Psoas muscle (tissue), 8 donors: ENCODE data around the gene RCN1. TPM values are rescaled to one million over a fixed set of nuclear protein-coding genes. Genes with fewer than 3 reads are reported as not detected.
A peak's percentile ranks its signal among the peaks of the same experiment; 100 is the strongest.

Source experiments
- ATAC-seq, 4 donors: fragments of 200-7000 bp; cut with Tn5 transposase; one replicate each; pipeline ENCODE4 v1.9.1; 2020; ENCODE audit warnings: moderate library complexity in 3 of 4, mild to moderate bottlenecking in 2 of 4
- DNase-seq, 2 donors: peaks; one replicate each; pipeline ENCODE4 v3.0.0-alpha.2; 2020
- H3K27ac ChIP-seq: fragments of 200-600 bp; one replicate; pipeline ENCODE4 v1.8.0; 2022
- H3K27me3 ChIP-seq, 3 donors: fragments of 200-600 bp in 1 of 3; one replicate each; pipeline versions ENCODE4 v1.6.1 to v1.8.0; 2013 to 2022; ENCODE audit warnings: low read length in 2 of 3, mild to moderate bottlenecking in 2 of 3, moderate library complexity in 1 of 3; ENCODE audit not compliant: insufficient read depth in 3 of 3
- H3K36me3 ChIP-seq, 2 donors: fragments of 200-600 bp in 1 of 2; one replicate each; pipeline versions ENCODE4 v1.6.1 to v1.8.0; 2013 to 2022; ENCODE audit warnings: low read depth in 1 of 2, mild to moderate bottlenecking in 1 of 2, moderate library complexity in 1 of 2; ENCODE audit not compliant: insufficient read depth in 1 of 2
- H3K4me1 ChIP-seq: fragments of 200-600 bp; one replicate; pipeline ENCODE4 v1.8.0; 2022
- H3K4me3 ChIP-seq: fragments of 200-600 bp; one replicate; pipeline ENCODE4 v1.8.0; 2022; ENCODE audit warnings: mild to moderate bottlenecking
- H3K9me3 ChIP-seq: fragments of 200-600 bp; one replicate; pipeline ENCODE4 v1.8.0; 2022
- WGBS, 3 donors: extraction: QIAGEN DNeasy Blood & Tissue Kit; methylation state at CpG; one replicate each; pipeline versions ENCODE4 v1.1.6 to v1.1.7; 2013; 5-methylcytosine and 5-hydroxymethylcytosine counted together
- intact Hi-C, 2 donors: fragments of 100-400 bp; cut with DNase I; formaldehyde crosslinking; loops; one replicate each; pipeline versions ENCODE4 v1.11.0 to v1.14.2; 2022
- polyA plus RNA-seq, 3 donors: library from polyadenylated mRNA; stranded (reverse); fragments of 200-250 nt; gene quantifications; one replicate each; pipeline ENCODE4 v1.2.3, GENCODE V29; 2013
- total RNA-seq, 4 donors: library from RNA; stranded (reverse); fragmentation: NEBNext Ultra II Directional in 2 of 4; extraction: Animal tissue kit (Norgen Biotek cat#: 25700) in 2 of 4; gene quantifications; one replicate each; pipeline versions ENCODE4 v1.2.1 to v1.2.4, GENCODE V29; 2021 to 2023
- TF ChIP-seq, protein P1 (sequence below): fragments of 200-600 bp; IDR thresholded peaks from one replicate; pipeline ENCODE4 v1.8.0; 2022; ENCODE audit warnings: antibody characterized with exemption
- donor health status: healthy with polysubstance abuse.
- donor health status: DM: no; HTN: no; CAD: no; lungs with moderate emphysema.
- donor health status: Bipolar disorder and iron deficiency.
- donor health status: healthy.
- donor health status: DM: yes; HTN: yes; CAD: no.
- donor health status: DM: no; HTN: no; CAD: no.
- donor health status: DM: no; HTN: no; CAD: no.
- donor health status: DM: yes; HTN: yes; CAD: no.

The RCN1 gene
- total and polyA plus RNA-seq, 7 donors: 17.2 to 48.1 (median 27.4) TPM

DNA sequence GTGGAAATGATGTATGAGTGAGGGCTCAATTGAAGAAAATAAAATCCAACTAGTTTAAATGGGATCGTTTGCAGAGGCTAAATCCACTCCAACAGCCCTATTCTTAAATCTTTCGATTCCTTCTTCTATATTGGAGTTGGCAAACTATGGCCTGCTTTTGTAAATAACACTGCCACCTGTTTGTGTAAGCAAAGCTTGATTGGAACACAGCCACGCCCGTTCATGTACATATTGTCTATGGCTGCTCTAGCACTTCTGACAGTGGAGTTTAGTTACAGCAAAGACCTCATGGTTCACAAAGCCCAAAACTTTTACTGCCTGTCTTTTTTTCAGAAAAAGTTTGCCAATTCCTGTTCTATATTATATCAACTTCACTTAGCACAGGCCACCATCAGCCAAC, 40.6 kb upstream of the RCN1 start:
- 41 to 64% (median 45%) methylated on average over 4 of the region's 4 CpGs for WGBS, 3 donors
- H3K36me3 ChIP-seq: no peaks in the 10 kb centered on the region
- ATAC-seq (no peak), DNase-seq (no peak)
- intact Hi-C loops: no loop called here
- H3K4me3 ChIP-seq: no peak overlapping the region
- no peak overlapping the region for H3K27ac ChIP-seq
- H3K4me1 ChIP-seq: no peaks in the 10 kb centered on the region
- H3K27me3 ChIP-seq: no peaks in the 10 kb centered on the region
- H3K9me3 ChIP-seq: no peaks in the 10 kb centered on the region
- TF ChIP-seq, protein P1, sequence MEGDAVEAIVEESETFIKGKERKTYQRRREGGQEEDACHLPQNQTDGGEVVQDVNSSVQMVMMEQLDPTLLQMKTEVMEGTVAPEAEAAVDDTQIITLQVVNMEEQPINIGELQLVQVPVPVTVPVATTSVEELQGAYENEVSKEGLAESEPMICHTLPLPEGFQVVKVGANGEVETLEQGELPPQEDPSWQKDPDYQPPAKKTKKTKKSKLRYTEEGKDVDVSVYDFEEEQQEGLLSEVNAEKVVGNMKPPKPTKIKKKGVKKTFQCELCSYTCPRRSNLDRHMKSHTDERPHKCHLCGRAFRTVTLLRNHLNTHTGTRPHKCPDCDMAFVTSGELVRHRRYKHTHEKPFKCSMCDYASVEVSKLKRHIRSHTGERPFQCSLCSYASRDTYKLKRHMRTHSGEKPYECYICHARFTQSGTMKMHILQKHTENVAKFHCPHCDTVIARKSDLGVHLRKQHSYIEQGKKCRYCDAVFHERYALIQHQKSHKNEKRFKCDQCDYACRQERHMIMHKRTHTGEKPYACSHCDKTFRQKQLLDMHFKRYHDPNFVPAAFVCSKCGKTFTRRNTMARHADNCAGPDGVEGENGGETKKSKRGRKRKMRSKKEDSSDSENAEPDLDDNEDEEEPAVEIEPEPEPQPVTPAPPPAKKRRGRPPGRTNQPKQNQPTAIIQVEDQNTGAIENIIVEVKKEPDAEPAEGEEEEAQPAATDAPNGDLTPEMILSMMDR: no peak

DNA sequence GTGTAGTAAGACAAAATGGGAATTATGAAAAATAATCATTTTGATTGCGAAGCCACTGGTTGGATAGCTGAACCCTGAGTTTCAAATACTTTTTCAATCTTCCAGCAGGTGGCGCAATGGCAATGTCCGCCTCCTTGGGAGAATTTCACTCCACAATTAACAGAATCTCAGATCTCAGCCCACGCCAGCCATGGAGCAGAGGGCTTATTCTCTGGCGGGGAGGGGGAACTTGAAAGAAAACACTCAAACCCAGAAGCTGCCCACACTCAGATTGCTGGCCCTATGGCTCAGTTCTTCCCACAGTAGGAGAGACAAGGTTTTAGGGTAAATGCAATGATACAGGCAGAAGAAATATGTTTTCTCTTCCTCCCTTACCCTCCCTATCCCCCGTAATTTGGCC, 38.7 kb upstream of the RCN1 start:
- TF ChIP-seq, protein P1: peak; percentile 78
- 15 to 20% (median 20%) methylated on average over 6 of the region's 6 CpGs for WGBS, 3 donors
- DNase-seq (peak; percentile 27 to 58), ATAC-seq (peak in 2 of 4 donors; percentile 30 to 76)
- no peak overlapping the region for H3K4me3 ChIP-seq
- H3K27ac ChIP-seq: no peak overlapping the region
- H3K36me3 ChIP-seq: no peaks in the 10 kb centered on the region
- no peaks in the 10 kb centered on the region for H3K9me3 ChIP-seq
- H3K4me1 ChIP-seq: no peaks in the 10 kb centered on the region
- H3K27me3 ChIP-seq: no peaks in the 10 kb centered on the region
- intact Hi-C loops: loop anchor here (1.0 to 2.0 kb wide), 2 partner anchors 124 to 125 kb away; no protein-coding TSS in a partner anchor

DNA sequence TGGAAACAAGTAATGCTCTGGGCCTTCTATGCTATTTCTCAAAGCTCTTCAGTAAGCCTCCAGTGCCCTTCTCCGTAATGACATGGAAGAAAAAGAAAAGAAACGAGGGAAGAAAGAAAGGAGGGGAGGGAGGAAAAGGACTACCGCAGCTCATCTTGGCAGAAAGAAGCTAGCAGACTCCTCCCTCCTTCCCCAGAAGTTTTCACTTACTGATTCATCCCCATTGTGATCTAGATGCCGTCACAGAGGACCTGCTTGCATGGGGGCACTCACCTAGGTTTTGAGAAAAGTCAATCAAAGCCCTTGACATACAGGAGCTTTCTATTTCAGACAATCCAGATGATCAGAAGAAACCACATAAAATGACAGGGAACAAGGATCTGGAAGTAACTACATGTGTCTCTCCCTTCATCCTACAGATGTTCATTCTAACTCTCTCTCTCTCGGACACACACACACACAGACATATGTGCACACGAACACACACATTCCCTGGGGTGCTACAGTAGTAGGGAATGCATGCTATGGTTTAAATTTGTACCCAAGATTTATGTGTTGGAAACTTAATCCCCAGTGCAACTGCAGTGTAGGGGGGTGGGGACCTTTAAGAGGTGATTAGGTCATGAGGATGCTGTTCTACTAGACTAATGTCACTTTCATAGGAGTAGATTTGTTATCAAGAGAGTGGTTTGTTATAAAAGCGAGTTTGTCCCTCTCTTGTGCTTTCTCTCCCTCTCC, 37.6 kb upstream of the RCN1 start:
- Histone ChIP-seq H3K4me3 (no peak overlapping the region), H3K9me3 (no peaks in the 10 kb centered on the region), H3K27me3 (no peaks in the 10 kb centered on the region), H3K36me3 (no peaks in the 10 kb centered on the region), H3K4me1 (no peaks in the 10 kb centered on the region), H3K27ac (no peak overlapping the region)
- ATAC-seq (no peak), DNase-seq (no peak)
- intact Hi-C loops: loop anchor here in 1 of 2 donors (2.0 kb wide), 1 partner anchor 123 kb away; no protein-coding TSS in a partner anchor
- WGBS, 3 donors: 61 to 72% (median 66%) methylated on average over 7 of the region's 7 CpGs
- TF ChIP-seq, protein P1: no peak

DNA sequence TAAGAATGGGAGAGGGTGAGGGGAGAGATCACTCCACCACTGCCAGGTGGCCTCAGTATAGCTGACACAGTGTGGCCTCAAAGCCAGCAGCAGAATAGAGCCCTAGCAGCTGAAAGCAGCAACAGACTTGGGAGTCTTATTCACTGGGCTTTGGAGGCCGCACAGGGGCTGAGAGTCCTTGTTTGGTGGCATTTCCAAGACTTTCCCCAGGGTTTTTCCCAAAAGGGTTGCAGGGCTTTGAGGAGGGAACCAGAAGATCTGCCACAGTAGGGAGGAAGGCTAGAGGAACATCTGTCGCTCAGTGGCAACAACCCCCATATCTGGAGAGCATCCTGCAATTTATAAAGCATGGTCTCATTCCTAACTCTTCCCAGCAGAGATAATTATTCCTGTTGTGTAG, 35.0 kb upstream of the RCN1 start:
- intact Hi-C loops: no loop called here
- TF ChIP-seq, protein P1: no peak
- no peak overlapping the region for H3K27ac ChIP-seq

More for the DNA sequence above, 35.0 kb upstream of the RCN1 start:
- H3K36me3 ChIP-seq: no peaks in the 10 kb centered on the region
- 88 to 97% (median 93%) methylated on average over 2 of the region's 2 CpGs for WGBS, 3 donors
- DNase-seq: no peak
- no peaks in the 10 kb centered on the region for H3K9me3 ChIP-seq
- no peak overlapping the region for H3K4me3 ChIP-seq
- no peaks in the 10 kb centered on the region for H3K27me3 ChIP-seq
- H3K4me1 ChIP-seq: no peaks in the 10 kb centered on the region
- no peak for ATAC-seq
